GM18868 (cell line): ENCODE results near the gene SRCIN1.
"Not testable (repeated sequence)": the region's sequence is repeated elsewhere in the genome, so short reads cannot be mapped to it uniquely, and the experiment has no call there.

ENCODE experiments used
- ATAC-seq: cut with Tn5 transposase; IDR thresholded peaks from one replicate; pipeline ENCODE4 v1.9.1; 2021; ENCODE audit warnings: mild to moderate bottlenecking, moderate library complexity; ENCODE audit not compliant: unreplicated experiment

SRCIN1 gene, protein sequence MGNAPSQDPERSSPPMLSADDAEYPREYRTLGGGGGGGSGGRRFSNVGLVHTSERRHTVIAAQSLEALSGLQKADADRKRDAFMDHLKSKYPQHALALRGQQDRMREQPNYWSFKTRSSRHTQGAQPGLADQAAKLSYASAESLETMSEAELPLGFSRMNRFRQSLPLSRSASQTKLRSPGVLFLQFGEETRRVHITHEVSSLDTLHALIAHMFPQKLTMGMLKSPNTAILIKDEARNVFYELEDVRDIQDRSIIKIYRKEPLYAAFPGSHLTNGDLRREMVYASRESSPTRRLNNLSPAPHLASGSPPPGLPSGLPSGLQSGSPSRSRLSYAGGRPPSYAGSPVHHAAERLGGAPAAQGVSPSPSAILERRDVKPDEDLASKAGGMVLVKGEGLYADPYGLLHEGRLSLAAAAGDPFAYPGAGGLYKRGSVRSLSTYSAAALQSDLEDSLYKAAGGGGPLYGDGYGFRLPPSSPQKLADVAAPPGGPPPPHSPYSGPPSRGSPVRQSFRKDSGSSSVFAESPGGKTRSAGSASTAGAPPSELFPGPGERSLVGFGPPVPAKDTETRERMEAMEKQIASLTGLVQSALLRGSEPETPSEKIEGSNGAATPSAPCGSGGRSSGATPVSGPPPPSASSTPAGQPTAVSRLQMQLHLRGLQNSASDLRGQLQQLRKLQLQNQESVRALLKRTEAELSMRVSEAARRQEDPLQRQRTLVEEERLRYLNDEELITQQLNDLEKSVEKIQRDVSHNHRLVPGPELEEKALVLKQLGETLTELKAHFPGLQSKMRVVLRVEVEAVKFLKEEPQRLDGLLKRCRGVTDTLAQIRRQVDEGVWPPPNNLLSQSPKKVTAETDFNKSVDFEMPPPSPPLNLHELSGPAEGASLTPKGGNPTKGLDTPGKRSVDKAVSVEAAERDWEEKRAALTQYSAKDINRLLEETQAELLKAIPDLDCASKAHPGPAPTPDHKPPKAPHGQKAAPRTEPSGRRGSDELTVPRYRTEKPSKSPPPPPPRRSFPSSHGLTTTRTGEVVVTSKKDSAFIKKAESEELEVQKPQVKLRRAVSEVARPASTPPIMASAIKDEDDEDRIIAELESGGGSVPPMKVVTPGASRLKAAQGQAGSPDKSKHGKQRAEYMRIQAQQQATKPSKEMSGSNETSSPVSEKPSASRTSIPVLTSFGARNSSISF

GRCh38 chr17:38605841-38606645, at the start of gene SRCIN1:
Gene SRCIN1, minus strand, starts transcription at chr17:38605952. Its CDS starts 247 bp downstream, at chr17:38605705.
- ATAC-seq = no peak

DNA sequence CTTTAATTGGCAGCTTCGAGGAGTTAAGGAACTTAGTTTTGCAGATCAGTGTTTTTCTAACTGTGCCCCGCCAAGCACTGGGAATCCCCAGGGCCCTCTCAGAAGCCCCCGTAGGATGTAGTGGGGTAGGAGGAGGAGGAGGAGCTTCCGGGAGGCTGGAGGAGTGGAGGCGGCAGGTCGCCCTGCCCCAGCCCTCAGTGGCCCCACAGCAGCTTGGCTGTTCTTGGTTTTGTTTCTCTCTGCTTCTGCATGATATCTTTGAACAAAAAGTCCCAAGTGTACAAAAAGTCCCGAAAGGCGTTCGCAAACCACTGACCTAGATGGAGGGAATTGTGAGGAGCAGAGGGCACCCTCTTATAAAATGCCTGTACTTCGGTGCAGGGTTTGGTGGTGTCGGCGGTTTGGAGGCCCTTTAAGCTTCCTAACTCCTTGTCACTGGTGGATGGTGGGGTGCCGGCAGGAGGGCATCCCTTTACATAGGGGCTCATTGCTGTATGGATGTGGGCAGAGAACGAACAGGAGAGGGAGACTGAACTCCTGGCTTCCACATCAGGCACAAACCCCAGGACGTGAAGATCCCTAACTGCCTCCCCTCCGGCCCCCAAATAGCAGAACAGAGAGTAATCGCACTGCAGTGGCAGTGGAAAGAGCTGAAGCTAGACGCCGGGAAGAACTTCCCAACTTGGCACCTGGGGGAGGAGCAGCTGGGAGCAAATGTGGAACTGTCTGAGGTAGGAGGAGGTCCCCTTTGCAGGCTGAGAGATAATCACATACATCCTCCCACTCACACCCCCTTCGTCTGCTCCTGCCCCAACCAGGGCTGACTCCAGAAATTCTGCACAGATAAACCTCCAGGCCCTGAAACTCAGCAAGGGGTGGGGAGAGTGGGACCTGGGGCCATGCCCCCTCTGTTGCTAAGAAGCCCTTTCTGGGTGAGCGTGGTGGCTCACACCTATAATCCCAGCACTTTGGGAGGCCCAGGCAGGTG, 49.0 kb upstream of the SRCIN1 start:
- ATAC-seq = peak; percentile 74

GRCh38 chr17:38653679-38654078, 47.9 kb upstream of the SRCIN1 start:
- ATAC-seq = no peak

GRCh38 chr17:38653230-38653629, 47.5 kb upstream of the SRCIN1 start:
- no peak for ATAC-seq

DNA sequence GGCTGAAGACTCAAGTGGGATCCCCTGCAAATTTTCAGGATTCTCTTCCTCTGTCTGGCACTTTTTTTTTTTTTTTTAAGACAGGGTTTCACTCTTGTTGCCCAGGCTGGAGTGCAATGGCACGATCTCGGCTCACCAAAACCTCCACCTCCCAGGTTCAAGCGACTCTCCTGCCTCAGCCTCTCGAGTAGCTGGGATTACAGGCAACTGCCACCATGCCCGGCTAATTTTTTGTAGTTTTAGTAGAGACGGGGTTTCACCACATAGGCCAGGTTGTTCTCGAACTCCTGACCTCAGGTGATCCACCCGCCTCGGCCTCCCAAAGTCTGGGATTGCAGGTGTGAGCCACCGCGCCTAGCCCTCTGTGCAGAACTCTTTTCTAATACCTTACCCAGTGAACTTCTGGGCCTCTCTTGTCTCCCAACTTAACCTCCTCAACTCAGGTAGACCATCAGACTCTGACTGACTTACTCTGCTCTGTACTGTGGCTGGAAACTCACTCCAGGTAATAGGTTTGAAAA, 45.0 kb upstream of the SRCIN1 start:
- not testable (repeated sequence) for ATAC-seq

DNA sequence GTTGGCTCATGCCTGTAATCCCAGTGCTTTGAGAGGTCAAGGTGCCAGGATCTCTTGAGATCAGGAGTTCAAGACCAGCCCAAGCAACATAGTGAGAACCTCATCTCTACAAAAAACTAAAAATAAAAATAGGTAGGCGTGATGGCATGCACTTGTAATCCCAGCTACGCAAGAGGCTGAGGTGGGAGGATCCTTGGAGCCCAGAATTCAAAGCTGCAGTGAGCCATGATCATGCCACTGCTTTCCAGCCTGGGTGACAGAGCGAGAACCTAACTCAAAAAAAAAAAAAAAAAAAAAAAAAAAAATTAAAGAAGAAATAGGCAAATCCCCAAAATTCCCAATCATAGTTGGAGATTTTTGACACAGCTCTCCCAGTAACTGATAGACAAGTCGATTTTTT, 32.2 kb upstream of the SRCIN1 start:
- ATAC-seq = no peak

GRCh38 chr17:38636054-38636453, 30.3 kb upstream of the SRCIN1 start:
- no peak for ATAC-seq

- ATAC-seq = no peak
Measured at GRCh38 chr17:38632334-38632733, 26.6 kb upstream of the SRCIN1 start.

DNA sequence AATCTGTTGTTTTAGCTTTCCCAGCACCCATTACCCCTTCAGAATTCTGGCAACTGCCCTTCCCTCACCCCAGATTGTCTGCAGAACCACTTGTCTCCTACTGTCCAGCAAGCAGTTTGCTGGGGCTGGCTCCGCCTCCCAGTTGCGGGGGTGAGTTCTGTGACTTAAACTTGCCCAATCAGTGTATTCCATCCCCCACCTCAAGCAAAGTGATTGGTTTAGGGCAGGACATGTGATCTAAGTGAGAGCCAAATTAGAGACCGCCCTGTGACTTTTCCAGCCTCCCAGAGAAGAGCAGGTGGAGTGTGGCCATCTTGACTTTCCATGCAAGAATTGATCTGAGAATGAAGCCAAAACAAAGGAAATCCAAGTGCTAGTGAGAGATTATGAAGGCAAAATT, 22.7 kb upstream of the SRCIN1 start:
- ATAC-seq = no peak

DNA sequence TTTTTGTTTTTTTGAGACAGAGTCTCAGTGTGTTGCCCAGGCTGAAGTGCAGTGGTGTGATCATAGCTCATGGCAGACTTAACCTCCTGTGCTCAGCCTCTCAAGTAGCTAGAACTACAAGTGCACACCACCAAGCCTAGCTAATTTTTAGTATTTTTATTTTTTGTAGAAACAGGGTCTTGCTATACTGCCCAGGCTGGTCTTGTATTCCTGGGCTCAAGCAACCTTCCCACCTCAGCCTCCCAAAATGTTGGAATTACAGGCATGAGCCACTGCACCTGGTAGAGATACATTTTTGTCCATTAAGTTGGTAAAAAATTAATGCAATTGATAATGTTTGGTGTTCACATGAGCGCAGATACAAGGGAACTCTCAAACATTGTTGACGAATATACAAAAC, 22.2 kb upstream of the SRCIN1 start:
- ATAC-seq = no peak

GRCh38 chr17:38626606-38627226, 21.0 kb upstream of the SRCIN1 start:
- not testable (repeated sequence) for ATAC-seq

DNA sequence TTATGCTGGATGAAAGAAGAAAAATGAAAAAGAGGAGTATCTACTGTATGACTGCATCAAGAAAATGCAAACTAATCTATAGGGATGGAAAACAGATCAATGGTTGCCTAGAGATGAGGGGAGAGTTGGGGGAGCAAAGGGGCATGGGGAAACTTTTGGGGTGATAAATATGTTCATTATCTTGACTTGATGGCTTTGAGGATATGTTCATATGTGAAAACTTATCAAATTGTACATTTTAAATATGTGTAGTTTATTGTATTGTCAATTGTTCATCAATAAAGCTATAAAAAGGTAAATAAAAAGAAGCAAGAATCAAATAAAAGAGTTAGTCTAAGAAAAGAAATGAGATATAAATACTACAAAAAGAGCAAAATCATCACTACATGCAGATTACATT, 19.7 kb upstream of the SRCIN1 start:
- no peak for ATAC-seq

GRCh38 chr17:38624782-38625355, 19.1 kb upstream of the SRCIN1 start:
- ATAC-seq = not testable (repeated sequence)

- ATAC-seq = no peak
Measured at GRCh38 chr17:38621538-38621937, 15.8 kb upstream of the SRCIN1 start.

DNA sequence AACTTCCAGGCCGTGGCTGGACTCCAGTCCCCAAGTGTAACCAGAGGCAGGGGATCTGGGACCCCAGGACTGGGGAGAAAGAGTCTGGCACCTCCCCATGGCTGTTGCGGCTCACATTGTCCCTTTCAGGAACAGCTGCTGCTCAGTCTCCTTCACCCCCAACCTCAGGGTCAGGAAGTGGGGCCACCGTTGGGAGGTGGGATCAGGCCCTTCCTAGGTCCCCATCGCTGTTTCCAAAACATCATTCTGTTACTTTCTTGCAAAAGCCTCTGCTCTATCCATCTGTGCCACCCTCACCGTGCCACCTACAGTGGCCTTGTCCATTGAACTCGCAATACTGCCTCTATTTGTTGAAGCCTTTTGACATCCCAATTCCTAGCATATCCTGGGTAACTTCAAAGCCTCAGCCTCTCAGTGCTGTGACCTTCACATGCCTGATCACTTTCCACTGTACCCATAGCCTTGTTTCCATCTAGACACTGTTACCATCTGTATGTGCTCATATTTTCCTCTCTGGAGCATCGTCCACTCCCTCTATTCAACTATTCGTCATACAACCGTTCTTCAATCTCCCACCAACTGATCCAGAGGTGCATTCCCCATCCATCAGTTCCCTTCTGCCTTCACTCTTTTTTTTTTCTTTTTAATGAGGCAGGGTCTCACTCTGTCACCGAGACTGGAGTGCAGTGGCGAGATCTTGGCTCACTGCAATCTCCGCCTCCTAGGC, 15.0 kb upstream of the SRCIN1 start:
- ATAC-seq = no peak

- no peak for ATAC-seq
Measured at GRCh38 chr17:38619937-38620550, 14.3 kb upstream of the SRCIN1 start.

DNA sequence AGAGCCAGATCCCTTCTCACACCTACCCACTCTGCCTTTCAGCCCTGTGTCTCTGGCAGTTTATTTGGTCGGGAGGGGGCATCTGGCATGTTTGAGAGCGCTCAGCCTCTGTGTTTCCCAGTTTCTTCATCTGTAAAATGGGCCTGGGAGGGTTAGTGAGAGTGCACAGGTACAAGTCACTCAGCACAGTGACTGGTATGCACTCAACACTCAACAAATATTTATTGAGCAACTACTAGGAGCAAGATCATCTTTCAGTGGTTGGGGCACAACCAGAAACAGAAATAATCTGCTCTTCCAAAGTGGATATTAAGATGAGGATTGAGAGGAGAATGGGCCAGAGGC, 13.7 kb upstream of the SRCIN1 start:
- no peak for ATAC-seq
